Adipose tissue (tissue), 3 donors: Measurements from ENCODE around the gene SORL1. TPM values are rescaled to one million over a fixed set of nuclear protein-coding genes. Genes with fewer than 3 reads are reported as not detected.

Source experiments
- H3K27ac ChIP-seq: one replicate; pipeline ENCODE4 v1.5.1; 2013; ENCODE audit warnings: low read depth, low read length
- whole genome bisulfite sequencing, 3 donors: extraction: QIAGEN DNeasy Blood & Tissue Kit; methylation state at CpG; one replicate each; pipeline ENCODE4 v1.1.7; 2013; 5-methylcytosine and 5-hydroxymethylcytosine counted together
- polyA plus RNA-seq, 3 donors: library from polyadenylated mRNA; stranded (reverse); fragments of 200-250 nt; gene quantifications; one replicate each; pipeline ENCODE4 v1.2.3, GENCODE V29; 2013
- donor health status: healthy with polysubstance abuse.
- donor health status: Bipolar disorder and iron deficiency.
- donor health status: healthy.

Gene SORL1
- polyA plus RNA-seq, 3 donors: 3.2 to 5.4 (median 3.4) TPM

DNA sequence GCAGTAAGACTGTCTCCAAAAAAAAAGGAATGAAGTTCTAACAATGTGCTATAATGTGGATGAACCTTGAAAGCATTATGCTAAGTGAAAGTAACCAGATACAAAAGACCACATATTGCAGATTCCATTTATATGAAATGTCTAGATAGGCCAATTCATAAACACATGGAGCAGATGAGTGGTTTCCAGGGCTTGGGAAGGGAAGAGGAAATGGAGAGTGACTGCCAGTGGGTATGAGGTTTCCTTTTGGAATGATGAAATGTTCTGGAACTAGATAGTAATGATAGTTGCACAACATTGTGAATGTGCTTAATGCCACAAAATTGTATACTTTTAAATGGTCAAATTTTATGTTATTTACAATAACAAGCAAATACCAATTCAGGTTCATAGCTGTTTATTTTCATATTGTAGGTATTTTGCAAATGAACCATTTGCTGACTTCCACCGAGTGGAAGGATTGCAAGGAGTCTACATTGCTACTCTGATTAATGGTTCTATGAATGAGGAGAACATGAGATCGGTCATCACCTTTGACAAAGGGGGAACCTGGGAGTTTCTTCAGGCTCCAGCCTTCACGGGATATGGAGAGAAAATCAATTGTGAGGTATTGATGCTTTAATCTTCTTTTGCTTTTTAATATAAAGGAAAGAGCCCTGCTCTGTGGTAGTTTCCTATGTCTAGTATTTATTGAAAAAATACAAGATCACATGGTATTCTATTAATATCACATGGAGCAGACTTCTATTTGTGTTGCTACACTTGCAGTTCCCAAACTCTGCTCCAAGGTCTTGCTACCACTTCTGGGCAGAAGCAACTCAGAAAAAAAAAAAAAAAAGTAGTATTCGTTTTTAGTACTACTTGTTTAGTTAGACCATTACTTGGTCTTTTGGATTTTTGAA is 68.4 kb downstream of the SORL1 start:
- no peak overlapping the region for H3K27ac ChIP-seq
- 73 to 90% (median 83%) methylated on average over 4 of the region's 4 CpGs for WGBS, 3 donors

DNA sequence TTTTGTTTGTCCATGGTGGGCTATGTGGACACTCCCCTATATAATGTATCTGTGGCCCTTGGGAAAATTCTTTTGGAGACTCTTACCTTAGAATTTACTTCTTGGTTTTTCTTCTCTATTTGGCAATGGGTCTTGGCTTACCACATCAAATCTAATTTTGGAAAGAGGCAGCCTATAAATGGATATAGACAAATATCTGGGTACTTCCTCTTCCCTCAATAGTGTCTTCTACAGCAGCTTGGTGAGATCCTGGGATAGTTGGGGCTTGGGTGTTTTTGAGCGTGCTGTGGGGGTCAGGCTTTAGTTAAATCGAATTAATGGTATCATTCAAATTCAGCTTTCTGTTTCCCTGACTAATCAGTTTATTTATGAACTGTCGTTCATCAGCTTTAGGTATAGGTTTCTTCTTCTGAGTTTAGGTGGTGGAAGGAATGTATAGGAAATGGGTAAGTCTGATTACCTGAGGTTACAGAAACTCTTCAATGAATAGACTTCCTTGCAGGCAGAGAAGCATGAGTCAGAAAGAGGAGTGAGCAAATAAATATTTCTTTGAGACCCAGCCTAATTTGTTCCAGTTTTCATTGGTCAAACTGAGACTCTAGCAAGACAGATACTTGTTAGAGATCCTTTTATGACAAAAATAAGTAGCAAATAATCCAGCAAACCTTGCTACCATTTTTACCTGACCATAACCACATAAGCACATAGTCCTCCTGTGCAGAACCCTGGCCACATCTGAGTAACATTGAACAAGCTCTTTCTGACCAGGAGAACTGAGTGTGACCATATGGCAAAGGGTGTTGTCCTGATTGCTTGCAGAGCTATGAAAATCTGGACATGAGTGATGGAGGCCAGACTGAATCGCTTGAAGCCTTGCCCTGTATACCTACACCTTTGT is 69.3 kb downstream of the SORL1 start:
- 82 to 90% (median 84%) methylated on average over 4 of the region's 4 CpGs for WGBS, 3 donors
- no peak overlapping the region for H3K27ac ChIP-seq

DNA sequence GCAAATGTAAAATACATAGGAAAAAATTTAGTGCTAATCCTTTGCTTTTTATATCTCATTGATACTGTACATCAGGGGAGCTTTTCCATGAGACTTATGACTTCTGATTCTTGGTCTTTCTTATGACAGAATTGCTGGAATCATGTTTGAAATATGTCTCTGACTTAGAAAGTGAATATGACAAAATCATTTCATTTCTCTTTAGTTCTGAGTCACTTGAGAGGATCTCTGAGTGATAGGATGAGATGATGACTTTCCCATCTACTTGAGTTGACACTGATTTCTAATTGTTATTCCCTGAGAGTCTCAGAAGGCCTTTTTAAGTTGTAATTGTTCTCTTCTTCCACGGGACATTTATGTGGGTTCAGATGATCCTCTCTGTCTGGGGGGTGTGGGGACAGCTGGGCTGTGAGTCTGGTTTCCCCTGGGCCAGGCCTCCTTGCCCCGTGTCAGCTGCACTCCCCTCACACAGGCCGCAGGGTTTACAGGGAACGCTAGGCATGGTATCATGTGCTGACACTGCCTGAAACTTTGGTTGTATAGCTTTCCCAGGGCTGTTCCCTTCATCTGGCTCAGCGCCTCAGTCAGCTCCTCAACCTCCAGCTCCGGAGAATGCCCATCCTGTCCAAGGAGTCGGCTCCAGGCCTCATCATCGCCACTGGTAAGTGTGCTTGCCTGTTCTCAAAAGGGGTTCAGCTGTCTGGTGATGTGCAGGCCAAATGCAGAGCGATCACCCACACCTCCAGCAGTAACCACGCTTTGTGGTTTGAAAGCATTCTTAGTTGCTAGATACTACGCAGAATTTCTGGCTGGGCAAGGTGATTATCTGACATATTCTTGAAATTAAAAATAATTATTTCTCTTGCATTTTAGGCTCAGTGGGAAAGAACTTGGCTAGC is 70.2 kb downstream of the SORL1 start:
- H3K27ac ChIP-seq: no peak overlapping the region
- 85 to 94% (median 89%) methylated on average over 11 of the region's 11 CpGs for WGBS, 3 donors

DNA sequence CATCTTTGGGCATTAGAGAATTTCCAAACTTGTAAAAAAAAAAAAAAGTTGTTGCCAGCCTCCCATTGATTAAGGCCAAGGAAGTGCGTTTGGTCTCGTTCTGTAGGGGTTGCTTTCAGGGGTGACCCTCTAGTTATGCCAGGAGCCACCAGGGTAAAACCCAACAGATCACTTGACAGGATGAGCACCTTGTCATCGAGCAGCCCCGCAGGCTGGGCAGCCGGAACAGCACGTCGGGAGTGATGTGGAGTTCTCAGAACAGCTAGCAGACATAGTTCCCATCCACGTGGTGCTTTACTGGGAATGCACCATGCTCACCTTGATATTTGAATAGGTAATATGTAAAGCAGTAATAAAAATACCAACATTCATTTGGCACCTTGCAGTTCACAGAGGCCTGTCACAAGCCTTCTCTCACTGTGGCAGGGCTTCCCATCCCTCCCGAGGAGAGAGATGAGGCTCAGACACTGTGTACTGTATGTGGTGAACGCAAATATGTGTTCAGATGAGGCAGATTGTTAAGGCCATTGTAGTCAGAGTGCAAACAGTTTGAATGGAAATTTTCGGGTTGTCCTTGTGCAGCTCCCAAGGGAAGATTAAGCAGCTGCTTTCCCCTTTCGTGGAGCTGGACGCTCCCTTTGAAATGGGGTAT is 71.6 kb downstream of the SORL1 start:
- 76 to 88% (median 78%) methylated on average over 13 of the region's 13 CpGs for WGBS, 3 donors

GRCh38 chr11:121524233-121524631 is 72.1 kb downstream of the SORL1 start:
- 48 to 82% (median 54%) methylated on average over 4 of the region's 4 CpGs for WGBS, 3 donors
- H3K27ac ChIP-seq: no peak overlapping the region

More for the DNA sequence above, 71.6 kb downstream of the SORL1 start:
- no peak overlapping the region for H3K27ac ChIP-seq

DNA sequence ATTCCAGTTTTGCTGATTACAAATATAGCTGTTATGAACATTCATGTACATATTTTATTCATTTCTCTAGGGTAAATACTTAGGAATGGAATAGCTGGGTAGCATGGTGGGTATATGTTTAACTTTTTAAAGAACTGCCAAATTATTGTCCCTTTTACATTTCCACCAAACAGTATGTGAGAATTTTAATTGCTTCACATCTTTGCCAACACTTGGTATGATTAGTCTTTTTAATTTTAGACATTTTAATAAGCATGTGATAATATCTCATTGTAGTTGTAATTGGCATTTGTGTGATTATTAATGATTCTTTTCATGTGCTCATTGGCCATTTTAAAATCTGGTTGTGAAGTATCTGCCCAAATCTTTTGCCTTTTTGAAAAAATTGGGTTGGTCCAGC is 73.3 kb downstream of the SORL1 start:
- no peak overlapping the region for H3K27ac ChIP-seq

DNA sequence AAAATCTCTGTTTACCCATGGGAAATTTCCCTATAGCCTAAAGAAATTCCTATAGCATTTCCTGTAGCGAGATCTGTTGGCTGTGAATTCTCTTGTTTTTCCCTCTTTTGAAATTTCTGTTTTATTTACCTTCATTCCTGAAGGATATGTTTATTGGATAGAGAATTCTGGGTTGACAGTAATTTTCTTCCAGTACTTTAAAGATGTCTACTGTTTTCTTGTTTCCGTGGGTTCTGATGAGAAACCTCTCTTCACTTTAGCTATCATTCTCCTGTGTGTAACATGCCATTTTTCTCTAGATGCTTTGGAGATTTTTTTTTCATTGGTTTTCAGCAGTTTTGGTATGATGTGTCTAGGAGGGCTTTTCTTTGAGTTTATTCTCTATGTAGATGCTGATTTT is 78.1 kb downstream of the SORL1 start:
- WGBS, 3 donors: 93 to 96% (median 95%) methylated on average over 2 of the region's 2 CpGs
- H3K27ac ChIP-seq: no peak overlapping the region

- WGBS, 3 donors: 35 to 55% (median 53%) methylated on average over 3 of the region's 3 CpGs
- H3K27ac ChIP-seq: no peak overlapping the region
These were observed 81.5 kb downstream of the SORL1 start for GRCh38 chr11:121533601-121534000.

DNA sequence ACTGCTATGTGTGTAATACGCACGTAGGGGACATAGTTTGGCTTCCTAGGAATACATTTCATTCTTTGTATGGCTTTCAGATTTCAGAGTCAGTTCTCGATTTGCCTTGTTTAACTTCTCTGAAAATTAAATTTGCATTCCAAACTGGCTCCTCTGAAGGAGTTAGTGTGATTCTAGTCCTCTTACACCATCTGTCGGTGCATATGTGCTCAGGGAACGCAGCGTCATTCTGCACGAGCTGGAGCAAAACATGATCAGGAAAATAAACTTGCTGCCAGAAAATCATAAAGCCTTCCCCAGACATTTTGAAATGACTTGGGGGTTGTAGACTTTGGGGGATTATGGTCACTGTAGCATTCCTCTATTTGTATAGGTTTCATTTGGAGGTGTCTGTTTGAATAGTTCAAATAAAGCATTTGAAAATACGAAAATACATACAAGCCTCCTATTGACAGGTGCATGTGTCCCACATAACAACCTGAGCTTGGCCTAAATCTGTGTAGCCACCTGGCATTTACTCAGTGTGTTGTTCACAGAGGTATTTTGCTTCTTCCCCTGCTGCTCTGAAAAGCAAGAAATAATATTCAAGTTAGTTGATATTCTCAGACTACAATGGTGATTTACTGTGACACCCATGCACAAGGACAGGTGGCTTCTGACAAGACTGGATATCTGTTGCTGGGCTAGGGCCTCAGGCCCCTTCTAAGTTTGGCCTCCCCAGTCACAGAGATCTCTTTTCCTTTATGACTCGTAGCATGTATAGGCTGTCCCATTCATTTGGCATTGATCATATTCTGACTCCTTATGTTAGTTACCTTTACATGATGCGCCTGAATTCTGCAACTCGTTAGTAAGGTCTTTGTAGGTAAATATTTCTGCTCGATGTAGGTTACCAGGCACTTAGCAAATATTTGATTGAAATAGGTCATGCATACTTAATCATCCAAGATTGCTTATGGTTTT is 82.3 kb downstream of the SORL1 start:
- 50 to 74% (median 73%) methylated on average over 12 of the region's 12 CpGs for WGBS, 3 donors
- no peak overlapping the region for H3K27ac ChIP-seq

- 59 to 69% (median 69%) methylated on average over 6 of the region's 6 CpGs for WGBS, 3 donors
- H3K27ac ChIP-seq: no peak overlapping the region
These were observed 83.1 kb downstream of the SORL1 start for GRCh38 chr11:121535129-121535796.

DNA sequence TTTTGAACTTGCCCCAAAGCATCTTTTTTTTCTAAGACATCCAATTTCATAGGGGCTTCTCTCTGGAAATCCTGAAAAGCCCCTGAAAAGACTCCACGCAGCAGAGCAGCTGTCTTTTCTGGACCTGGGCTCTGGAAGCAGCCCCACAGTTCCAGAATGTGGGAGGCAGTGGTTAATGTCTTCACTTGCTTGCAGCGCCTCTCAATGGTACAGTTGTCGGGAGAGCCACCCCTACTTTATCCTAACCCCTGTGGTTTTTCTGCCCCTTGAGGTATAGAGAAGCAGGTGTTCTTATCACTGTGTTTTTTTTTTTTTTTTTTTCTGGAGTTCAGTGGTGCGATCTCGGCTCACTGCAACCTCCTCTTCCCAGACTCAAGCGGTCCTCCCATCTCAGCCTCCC is 84.0 kb downstream of the SORL1 start:
- 85 to 93% (median 92%) methylated on average over 6 of the region's 6 CpGs for WGBS, 3 donors
- H3K27ac ChIP-seq: no peak overlapping the region

GRCh38 chr11:121538054-121538453 is 85.9 kb downstream of the SORL1 start:
- H3K27ac ChIP-seq: no peak overlapping the region
- 65 to 76% (median 75%) methylated on average over 1 of the region's 1 CpG for WGBS, 3 donors

GRCh38 chr11:121539000-121539399 is 86.9 kb downstream of the SORL1 start:
- no peak overlapping the region for H3K27ac ChIP-seq
- WGBS, 3 donors: 59 to 62% (median 62%) methylated on average over 5 of the region's 5 CpGs

DNA sequence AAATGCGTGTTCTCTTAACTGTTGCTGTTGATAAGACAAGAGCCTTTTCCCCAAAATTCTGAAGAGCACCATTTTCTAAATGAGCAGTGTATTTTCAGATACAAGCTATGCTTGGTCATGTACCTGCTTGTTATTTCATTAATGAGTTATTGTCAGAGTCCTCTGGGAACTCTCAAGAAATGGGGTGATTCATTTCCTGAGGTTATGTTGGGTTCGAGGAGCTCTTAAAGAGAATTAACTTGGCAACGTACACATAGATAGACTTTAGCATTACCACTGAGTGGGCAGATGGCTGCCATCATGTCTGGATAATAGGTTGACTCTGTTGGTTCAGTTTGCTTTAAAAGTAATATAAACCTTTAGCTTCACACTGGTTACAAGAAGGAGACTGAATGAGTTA is 88.5 kb downstream of the SORL1 start:
- H3K27ac ChIP-seq: no peak overlapping the region
- WGBS, 3 donors: 61 to 65% (median 62%) methylated on average over 3 of the region's 3 CpGs

GRCh38 chr11:121543836-121544380 is 91.8 kb downstream of the SORL1 start:
- 73 to 89% (median 85%) methylated on average over 6 of the region's 6 CpGs for WGBS, 3 donors
- H3K27ac ChIP-seq: no peak overlapping the region

DNA sequence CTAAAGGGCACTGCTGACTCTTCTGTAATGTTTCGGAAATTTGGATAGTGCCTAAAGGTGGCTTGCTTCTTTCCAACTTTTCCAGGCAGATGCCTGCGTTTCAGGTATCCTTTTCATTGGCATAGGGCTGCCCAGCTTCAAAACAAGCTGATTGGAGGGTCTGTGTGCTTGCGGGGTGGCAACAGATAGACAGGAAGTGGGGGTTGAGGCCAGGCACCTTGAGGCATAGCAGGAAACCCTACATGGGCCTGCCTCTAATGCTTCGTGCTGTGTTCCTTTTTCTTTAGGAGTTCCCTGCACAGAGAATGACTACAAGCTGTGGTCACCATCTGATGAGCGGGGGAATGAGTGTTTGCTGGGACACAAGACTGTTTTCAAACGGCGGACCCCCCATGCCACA is 92.8 kb downstream of the SORL1 start:
- WGBS, 3 donors: 74 to 76% (median 76%) methylated on average over 7 of the region's 7 CpGs
- no peak overlapping the region for H3K27ac ChIP-seq
